Activated CD4-positive, CD25-positive, alpha-beta regulatory T cell treated with anti-CD3 and anti-CD28 coated beads, Interleukin-2, amount 50 U/mL, for 24 hours (primary cell): ENCODE data around the gene PCDH12.

Experiments
- ATAC-seq, 2 donors: fragments of 150-1000 bp; cut with Tn5 transposase; one replicate each; pipeline ENCODE4 v1.10.0; 2021; ENCODE audit warnings: mild to moderate bottlenecking in 1 of 2, moderate library complexity in 1 of 2

PCDH12 gene

DNA sequence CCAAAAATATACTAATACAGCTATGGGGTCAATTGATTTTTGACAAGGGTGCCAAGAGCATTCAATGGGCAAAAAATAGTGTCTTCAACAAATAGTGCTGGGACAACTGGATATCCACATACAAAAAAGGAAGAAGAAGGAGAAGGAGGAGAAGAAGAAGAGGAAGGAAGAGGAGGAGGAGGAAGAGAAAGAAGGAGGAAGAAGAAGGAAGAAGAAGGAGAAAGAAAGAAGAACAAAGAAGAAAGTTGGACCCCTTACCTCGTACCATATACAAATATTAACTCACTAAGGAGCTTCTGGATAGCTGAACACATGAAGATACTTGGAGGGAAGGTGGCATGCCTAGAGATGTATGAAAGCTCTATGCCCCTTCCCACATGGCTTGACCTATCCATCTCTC is 51.5 kb downstream of the PCDH12 start:
- ATAC-seq, result no peak

DNA sequence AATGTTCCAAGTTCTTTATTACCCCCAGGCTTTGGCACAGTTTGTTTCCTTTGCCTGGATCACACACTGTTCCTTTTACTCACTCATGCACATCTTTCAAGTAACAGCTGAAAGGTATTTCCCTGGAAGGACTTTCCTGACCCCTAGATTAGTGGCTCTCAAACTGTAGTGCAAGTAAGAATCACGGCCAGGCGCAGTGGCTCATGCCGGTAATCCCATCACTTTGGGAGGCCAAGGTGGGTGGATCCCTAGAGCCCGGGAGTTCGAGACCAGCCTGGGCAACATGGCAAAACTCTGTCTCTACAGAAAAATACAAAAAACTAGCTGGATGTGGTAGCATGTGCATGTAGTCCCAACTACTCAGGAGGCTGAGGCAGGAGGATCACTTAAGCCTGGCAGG is 53.5 kb downstream of the PCDH12 start:
- ATAC-seq, result no peak

GRCh38 chr5:141903261-141903660 is 54.7 kb downstream of the PCDH12 start:
- ATAC-seq, result no peak

GRCh38 chr5:141902015-141902814 is 55.8 kb downstream of the PCDH12 start:
- no peak for ATAC-seq

DNA sequence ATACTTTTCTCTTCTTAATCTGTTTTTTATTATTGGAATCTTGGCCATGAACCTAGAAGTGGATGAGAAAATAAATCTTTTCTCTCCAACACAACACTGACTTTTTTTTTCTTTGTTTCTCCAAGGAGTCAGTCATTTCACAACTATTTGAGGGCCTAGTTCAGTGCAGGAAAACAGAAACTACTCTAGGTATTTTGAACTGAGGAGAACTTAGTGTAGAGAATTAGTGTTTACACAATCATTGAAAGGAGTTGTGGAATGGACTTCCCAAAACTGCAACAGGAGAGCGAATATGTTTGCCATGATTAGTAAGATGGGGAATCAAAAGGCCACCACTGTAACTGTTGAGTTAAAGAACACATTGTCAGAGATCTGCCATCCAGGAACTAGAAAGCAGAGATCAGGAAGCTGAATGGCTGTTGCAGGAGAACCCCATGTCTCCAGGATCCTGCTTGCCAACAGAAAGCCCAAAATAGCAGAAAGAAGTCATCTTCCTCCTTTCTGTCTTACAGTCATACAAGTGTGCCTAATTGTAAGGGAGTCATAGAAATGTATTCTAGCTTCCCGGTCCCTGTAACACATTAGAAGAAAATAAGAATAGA is 59.5 kb downstream of the PCDH12 start:
- no peak for ATAC-seq

- no peak for ATAC-seq
These were observed 60.6 kb downstream of the PCDH12 start for GRCh38 chr5:141897425-141897824.
